Lower leg skin (tissue), 3 donors: Measurements from ENCODE around the gene MNS1.

Experiments used
- CTCF ChIP-seq, 3 donors: fragments of 450-650 bp; IDR thresholded peaks; one replicate each; pipeline ENCODE4 v1.5.1; 2016; ENCODE audit warnings: antibody characterized with exemption in 3 of 3, mild to moderate bottlenecking in 3 of 3, moderate library complexity in 2 of 3
- POLR2A ChIP-seq, 2 donors: fragments of 450-650 bp; IDR thresholded peaks; one replicate each; pipeline ENCODE4 v1.6.1; 2016 to 2017; ENCODE audit warnings: antibody characterized with exemption in 2 of 2, mild to moderate bottlenecking in 1 of 2, moderate library complexity in 1 of 2

DNA sequence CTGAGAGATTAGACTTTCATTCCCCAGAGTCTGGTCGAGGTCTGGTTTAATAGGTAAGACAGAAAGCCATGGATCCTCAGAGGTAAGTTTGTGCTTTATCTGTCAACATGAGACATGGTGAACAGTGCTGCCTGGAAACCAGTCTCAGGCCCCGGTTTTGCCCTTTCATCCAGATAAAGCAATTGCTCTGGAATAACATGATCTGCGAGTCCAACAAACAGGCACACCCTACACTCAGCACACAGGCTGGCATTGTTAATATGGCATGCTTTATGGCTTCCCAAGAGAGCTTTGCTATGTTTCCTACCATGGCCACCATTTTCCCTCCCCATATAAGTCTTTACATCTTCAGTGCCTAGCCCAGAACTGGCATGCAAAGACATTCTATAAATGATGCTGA is 30.1 kb upstream of the MNS1 start:
- TF ChIP-seq POLR2A (IDR thresholded peaks at IDR 0.05): no peak
- TF ChIP-seq CTCF (IDR thresholded peaks at IDR 0.05): no peak
